HG02938 (cell line): ENCODE measurements around the gene TUNAR.

Experiments used
- ATAC-seq: cut with Tn5 transposase; IDR thresholded peaks from one replicate; pipeline ENCODE4 v1.9.1; 2021; ENCODE audit warnings: mild to moderate bottlenecking, moderate library complexity; ENCODE audit not compliant: unreplicated experiment

The TUNAR gene

GRCh38 chr14:95871531-95871930 lies 5.1 kb upstream of the TUNAR start:
- ATAC-seq, result no peak

GRCh38 chr14:95872777-95873176 lies 3.9 kb upstream of the TUNAR start:
- ATAC-seq, result no peak

GRCh38 chr14:95875831-95876760 lies 536 bp upstream of the TUNAR start:
- ATAC-seq, result no peak

- no peak for ATAC-seq
Observed at GRCh38 chr14:95877633-95878032, 1.0 kb downstream of the TUNAR start.

GRCh38 chr14:95884377-95884776 lies 7.7 kb downstream of the TUNAR start:
- ATAC-seq, result no peak

GRCh38 chr14:95885278-95885677 lies 8.6 kb downstream of the TUNAR start:
- ATAC-seq, result no peak

GRCh38 chr14:95885866-95886265 lies 9.2 kb downstream of the TUNAR start:
- no peak for ATAC-seq

GRCh38 chr14:95886366-95887056 lies 9.9 kb downstream of the TUNAR start:
- no peak for ATAC-seq

GRCh38 chr14:95887351-95887750 lies 10.7 kb downstream of the TUNAR start:
- ATAC-seq, result no peak

- ATAC-seq, result no peak
Observed at GRCh38 chr14:95889236-95889979, 12.8 kb downstream of the TUNAR start.

GRCh38 chr14:95891742-95892141 lies 15.1 kb downstream of the TUNAR start:
- no peak for ATAC-seq

GRCh38 chr14:95892142-95892541 lies 15.5 kb downstream of the TUNAR start:
- ATAC-seq, result no peak

- no peak for ATAC-seq
Observed at GRCh38 chr14:95895720-95896119, 19.1 kb downstream of the TUNAR start.

- no peak for ATAC-seq
Observed at GRCh38 chr14:95896498-95897135, 20.0 kb downstream of the TUNAR start.

- ATAC-seq, result no peak
Observed at GRCh38 chr14:95897280-95897679, 20.6 kb downstream of the TUNAR start.

- no peak for ATAC-seq
Observed at GRCh38 chr14:95901054-95901453, 24.4 kb downstream of the TUNAR start.

- no peak for ATAC-seq
Observed at GRCh38 chr14:95902273-95902826, 25.7 kb downstream of the TUNAR start.

- ATAC-seq, result no peak
Observed at GRCh38 chr14:95903165-95903564, 26.5 kb downstream of the TUNAR start.

GRCh38 chr14:95903616-95904107 lies 27.0 kb downstream of the TUNAR start:
- ATAC-seq, result no peak

- no peak for ATAC-seq
Observed at GRCh38 chr14:95906591-95906990, 30.0 kb downstream of the TUNAR start.
